BJ (cell line): ENCODE data around the gene CARMIL1. TPM values are rescaled to one million over a fixed set of nuclear protein-coding genes. Genes with fewer than 3 reads are reported as not detected.

Experiments
- CTCF ChIA-PET: fragments of 350-600 bp; formaldehyde crosslinking; extraction: SDS; loops from one replicate; lab custom pipeline; 2021; ENCODE audit warnings: antibody characterized with exemption, inconsistent platforms; lab: Yijun Ruan, JAX
- POLR2A ChIA-PET: fragments of 300-600 bp; sonication (Branson Sonifier 250); formaldehyde crosslinking; extraction: SDS; loops from one replicate; lab custom pipeline; 2021; ENCODE audit warnings: antibody characterized with exemption; lab: Charles Lee
- DNase-seq: peaks from one replicate; pipeline ENCODE4 v3.0.0-alpha.2; 2011; ENCODE audit warnings: low read depth
- H3K27me3 ChIP-seq: 2 replicates; pipeline ENCODE4 v1.6.0; 2011; ENCODE audit warnings: low read length; ENCODE audit not compliant: control insufficient read depth, insufficient read depth
- H3K36me3 ChIP-seq: 2 replicates; pipeline ENCODE4 v1.5.1; 2011; ENCODE audit warnings: low read length; ENCODE audit not compliant: control insufficient read depth, insufficient read depth
- H3K4me3 ChIP-seq: 2 replicates; pipeline ENCODE4 v1.5.1; 2011; ENCODE audit warnings: low read depth, mild to moderate bottlenecking, control low read depth, low read length
- polyA plus RNA-seq: library from polyadenylated mRNA; depleted of rRNA; stranded (reverse); fragments of >200 nt; gene quantifications from 2 replicates; pipeline ENCODE4 v1.2.3, GENCODE V29; 2011
- TF ChIP-seq, protein P1 (sequence below): IDR thresholded peaks from 2 replicates; pipeline ENCODE4 v1.5.1; 2011; ENCODE audit warnings: low read depth, mild to moderate bottlenecking, control low read depth, inconsistent platforms, low read length, moderate library complexity; ENCODE audit not compliant: insufficient read depth

The CARMIL1 gene
- polyA plus RNA-seq, 1 experiment, result 3.7 TPM

DNA sequence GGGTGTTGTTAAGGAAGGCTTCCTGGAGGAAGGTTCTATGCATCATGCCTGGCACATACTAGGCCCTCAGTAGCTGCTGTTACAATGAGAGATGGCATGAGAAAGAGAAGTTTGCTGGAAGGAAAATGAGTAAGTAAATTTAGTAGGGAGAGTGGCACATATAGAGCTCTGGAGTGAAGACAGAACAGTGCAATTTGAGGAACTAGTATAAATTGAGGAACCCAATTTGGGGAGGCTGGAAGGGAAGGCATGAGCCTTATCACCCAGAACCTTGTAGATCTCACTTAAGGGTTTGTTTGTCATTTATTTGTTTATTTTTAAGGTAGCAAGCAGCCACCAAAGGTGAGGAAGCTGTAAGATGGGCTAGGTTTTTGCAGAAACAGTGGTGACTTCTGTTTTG, 285.8 kb downstream of the CARMIL1 start:
- ChIA-PET POLR2A (no interaction called here), CTCF (interaction anchor here (1.4 to 3.7 kb wide), 4 partner anchors 9 to 341 kb away, joined by 3 to 35 read pairs (median 4); no protein-coding TSS in a partner anchor)
- no peaks in the 10 kb centered on the region for H3K36me3 ChIP-seq
- no peaks in the 10 kb centered on the region for H3K27me3 ChIP-seq
- no peak for DNase-seq
- H3K4me3 ChIP-seq, result no peak overlapping the region
- TF ChIP-seq, protein P1, sequence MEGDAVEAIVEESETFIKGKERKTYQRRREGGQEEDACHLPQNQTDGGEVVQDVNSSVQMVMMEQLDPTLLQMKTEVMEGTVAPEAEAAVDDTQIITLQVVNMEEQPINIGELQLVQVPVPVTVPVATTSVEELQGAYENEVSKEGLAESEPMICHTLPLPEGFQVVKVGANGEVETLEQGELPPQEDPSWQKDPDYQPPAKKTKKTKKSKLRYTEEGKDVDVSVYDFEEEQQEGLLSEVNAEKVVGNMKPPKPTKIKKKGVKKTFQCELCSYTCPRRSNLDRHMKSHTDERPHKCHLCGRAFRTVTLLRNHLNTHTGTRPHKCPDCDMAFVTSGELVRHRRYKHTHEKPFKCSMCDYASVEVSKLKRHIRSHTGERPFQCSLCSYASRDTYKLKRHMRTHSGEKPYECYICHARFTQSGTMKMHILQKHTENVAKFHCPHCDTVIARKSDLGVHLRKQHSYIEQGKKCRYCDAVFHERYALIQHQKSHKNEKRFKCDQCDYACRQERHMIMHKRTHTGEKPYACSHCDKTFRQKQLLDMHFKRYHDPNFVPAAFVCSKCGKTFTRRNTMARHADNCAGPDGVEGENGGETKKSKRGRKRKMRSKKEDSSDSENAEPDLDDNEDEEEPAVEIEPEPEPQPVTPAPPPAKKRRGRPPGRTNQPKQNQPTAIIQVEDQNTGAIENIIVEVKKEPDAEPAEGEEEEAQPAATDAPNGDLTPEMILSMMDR, result no peak

DNA sequence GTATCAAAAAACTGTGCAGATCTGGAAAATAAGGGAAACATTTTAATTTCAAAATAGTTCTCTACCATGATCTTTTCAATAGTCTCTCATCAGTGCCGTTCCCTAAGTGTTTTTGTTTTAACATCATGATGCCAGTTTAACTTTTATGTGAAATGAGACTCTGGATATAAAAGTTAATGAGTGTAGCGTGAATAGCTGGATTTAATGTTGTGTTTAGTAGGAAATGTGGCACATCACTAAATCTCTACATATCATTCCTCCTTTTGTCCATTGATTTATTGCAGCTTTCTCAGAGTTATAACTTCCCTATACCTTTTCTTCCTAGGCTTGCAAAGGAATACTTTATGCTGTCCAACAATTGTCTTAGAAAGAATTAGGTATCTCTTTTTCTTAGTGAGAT, 291.4 kb downstream of the CARMIL1 start:
- no peak overlapping the region for H3K4me3 ChIP-seq
- no peaks in the 10 kb centered on the region for H3K27me3 ChIP-seq
- no peaks in the 10 kb centered on the region for H3K36me3 ChIP-seq
- DNase-seq, result no peak
- CTCF ChIA-PET, result interaction anchor here (1.0 to 2.7 kb wide), 2 partner anchors 14 to 292 kb away, joined by 3 to 12 read pairs; partner anchors contain the start of gene CARMIL1
- TF ChIP-seq, protein P1, result no peak
- POLR2A ChIA-PET, result no interaction called here

DNA sequence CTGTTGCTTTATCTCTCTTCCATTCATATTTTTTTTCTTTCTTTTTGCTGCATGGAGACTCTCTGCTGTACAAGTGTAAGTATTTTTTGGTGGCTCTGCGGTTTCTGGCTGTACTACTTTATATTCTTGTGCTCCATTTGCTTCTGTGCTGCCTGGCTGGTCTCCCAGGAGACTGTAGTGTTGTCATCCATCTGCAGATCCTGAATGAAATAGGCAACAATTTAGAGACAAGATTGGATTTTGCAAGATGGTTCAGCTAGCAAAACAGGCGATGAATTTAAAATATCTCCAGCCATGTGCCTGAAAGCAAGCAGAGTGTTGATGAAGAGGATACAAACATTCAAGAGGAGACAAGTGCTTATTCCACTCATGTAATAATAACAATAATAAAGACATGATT, 297.7 kb downstream of the CARMIL1 start:
- DNase-seq, result no peak
- H3K36me3 ChIP-seq, result no peaks in the 10 kb centered on the region
- TF ChIP-seq, protein P1, result no peak
- POLR2A ChIA-PET, result no interaction called here
- H3K27me3 ChIP-seq, result no peaks in the 10 kb centered on the region
- no peak overlapping the region for H3K4me3 ChIP-seq
- CTCF ChIA-PET, result interaction anchor here (1.0 kb wide), 1 partner anchor 11 kb away, joined by 4 read pairs; no protein-coding TSS in a partner anchor

DNA sequence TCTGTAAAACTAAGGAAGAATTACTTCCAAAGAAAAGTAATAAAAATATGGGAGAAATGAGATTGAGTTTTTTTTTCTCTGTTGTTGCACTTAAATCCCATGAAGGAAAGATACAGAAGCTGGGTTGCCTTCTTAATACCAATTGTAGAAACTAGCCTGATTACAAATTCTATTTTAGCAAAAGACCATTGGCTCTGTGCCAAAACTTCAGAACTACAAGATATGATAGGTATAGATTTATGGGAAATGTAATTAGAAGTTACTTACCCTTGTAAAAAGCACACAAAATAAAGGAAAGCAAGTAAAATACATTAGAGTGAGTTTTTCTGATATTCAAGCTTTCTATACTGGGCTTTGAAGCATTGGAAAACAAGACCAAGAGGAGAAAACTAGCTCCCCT, 299.4 kb downstream of the CARMIL1 start:
- Histone ChIP-seq H3K36me3 (no peaks in the 10 kb centered on the region; the same call in 1 of the 2 replicates), H3K27me3 (no peaks in the 10 kb centered on the region), H3K4me3 (no peak overlapping the region)
- CTCF ChIA-PET, result interaction anchor here (0.6 to 1.9 kb wide), 3 partner anchors 13 to 137 kb away, joined by 5 to 7 read pairs (median 5); no protein-coding TSS in a partner anchor
- no peak for DNase-seq
- POLR2A ChIA-PET, result no interaction called here
- TF ChIP-seq, protein P1, result no peak

DNA sequence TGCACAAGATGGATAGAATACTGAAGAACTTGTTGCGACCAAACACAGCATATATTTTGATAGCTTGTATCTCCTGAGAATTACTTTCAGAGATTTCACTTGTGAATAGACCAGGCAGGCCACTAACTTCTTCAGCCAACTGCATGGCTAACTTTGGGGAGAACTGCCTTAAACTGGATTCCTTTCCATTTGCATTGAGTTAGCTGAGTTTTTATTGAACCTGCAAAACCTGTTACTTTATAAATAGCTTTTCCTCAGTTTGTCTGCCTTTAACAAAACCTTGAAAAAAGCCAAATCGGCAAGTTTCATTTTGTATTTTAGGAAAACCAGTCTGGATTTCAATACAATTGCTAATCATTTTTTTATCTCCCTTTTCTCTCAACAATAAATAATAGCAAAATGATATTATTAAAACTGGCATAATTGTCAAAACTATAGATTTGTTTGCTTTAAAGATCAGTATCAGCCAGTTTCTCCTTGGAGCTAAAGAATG, 300.3 kb downstream of the CARMIL1 start:
- ChIA-PET CTCF (interaction anchor here (0.5 to 1.9 kb wide), 5 partner anchors 14 to 508 kb away, joined by 3 to 7 read pairs (median 3); no protein-coding TSS in a partner anchor), POLR2A (no interaction called here)
- no peak overlapping the region for H3K4me3 ChIP-seq
- TF ChIP-seq, protein P1, result no peak
- no peak for DNase-seq
- no peaks in the 10 kb centered on the region; the same call in 1 of the 2 replicates for H3K36me3 ChIP-seq
- no peaks in the 10 kb centered on the region for H3K27me3 ChIP-seq
